HepG2 (cell line): Measurements from ENCODE around the gene CD7.

Experiments used
- CTCF ChIP-seq: sonication (generic); formaldehyde crosslinking; IDR thresholded peaks from 2 replicates; pipeline ENCODE4 v1.5.0; 2020; ENCODE audit warnings: mild to moderate bottlenecking, missing genetic modification reagents, moderate library complexity
- JUNB ChIP-seq: sonication (generic); formaldehyde crosslinking; IDR thresholded peaks from 2 replicates; pipeline ENCODE4 v1.8.0; 2022; ENCODE audit warnings: missing genetic modification reagents, mild to moderate bottlenecking, borderline replicate concordance

DNA sequence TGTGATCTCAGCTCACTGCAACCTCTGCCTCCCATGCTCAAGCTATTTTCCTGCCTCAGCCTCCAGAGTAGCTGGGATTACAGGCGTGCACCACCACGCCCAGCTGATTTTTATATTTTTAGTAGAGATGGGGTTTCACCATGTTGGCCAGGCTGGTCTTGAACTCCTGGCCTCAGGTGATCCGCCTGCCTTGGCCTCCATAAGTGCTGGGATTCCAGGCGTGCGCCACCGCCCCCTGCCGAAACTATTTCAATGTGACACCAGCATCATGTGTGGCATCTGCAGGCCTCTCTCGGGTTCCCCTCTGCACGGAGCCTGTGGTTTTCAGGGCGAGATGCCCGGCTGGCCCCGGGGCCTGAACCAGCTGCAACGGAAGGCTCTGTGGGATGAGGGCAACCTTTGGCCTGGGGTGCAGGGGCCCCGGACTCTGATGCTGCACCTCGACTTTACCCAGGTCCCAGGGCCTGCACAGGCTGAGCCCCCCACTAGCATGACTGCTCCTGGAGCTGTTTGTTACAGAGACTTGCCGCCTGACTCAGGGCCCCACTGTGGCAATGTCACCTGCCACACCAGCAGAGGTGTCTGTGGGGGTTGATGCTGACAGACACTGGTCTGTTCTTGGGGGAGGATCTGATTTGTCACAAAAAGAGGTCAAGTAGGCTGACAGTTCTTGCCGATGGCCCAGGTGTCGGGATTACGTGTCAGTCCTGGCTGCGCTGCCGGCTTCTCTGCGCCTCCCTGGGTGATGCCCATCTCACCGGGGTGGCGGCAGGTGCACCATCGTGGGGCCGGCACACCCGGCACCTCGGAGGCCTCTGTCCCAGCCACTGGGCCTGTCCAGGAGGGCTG, 33.0 kb upstream of the CD7 start:
- TF ChIP-seq JUNB (no peak), CTCF (CRISPR knock-in tag) (peak; percentile 56)
